Nephron progenitor cell (in vitro differentiated cells): ENCODE measurements around the gene ARHGEF1.
"Not testable (repeated sequence)": the region's sequence is repeated elsewhere in the genome, so short reads cannot be mapped to it uniquely, and the experiment has no call there.

Experiments used
- DNase-seq: peaks from one replicate; pipeline ENCODE4 v3.0.0; 2021
- H3K27ac Mint-ChIP-seq: 2 replicates; pipeline ENCODE4 v1.8.0; 2021; ENCODE audit warnings: mild to moderate bottlenecking, moderate library complexity, mixed read lengths
- H3K27me3 Mint-ChIP-seq: 2 replicates; pipeline ENCODE4 v1.8.0; 2021; ENCODE audit warnings: mild to moderate bottlenecking, low read depth, mixed read lengths; ENCODE audit not compliant: poor library complexity
- H3K36me3 Mint-ChIP-seq: 2 replicates; pipeline ENCODE4 v1.8.0; 2021; ENCODE audit warnings: low read depth, mixed read lengths
- H3K4me1 Mint-ChIP-seq: 2 replicates; pipeline ENCODE4 v1.8.0; 2021; ENCODE audit warnings: mixed read lengths
- H3K4me3 Mint-ChIP-seq: 2 replicates; pipeline ENCODE4 v1.8.0; 2021; ENCODE audit warnings: mild to moderate bottlenecking, moderate library complexity, mixed read lengths
- H3K9me3 Mint-ChIP-seq: 2 replicates; pipeline ENCODE4 v1.8.0; 2021; ENCODE audit warnings: mild to moderate bottlenecking, moderate library complexity, mixed read lengths
- TF ChIP-seq, protein P1 (sequence below): fragments of 200-600 bp; sonication (generic); IDR thresholded peaks from 2 replicates; pipeline ENCODE4 v1.5.0; 2021; ENCODE audit warnings: antibody characterized with exemption

ARHGEF1 gene

DNA sequence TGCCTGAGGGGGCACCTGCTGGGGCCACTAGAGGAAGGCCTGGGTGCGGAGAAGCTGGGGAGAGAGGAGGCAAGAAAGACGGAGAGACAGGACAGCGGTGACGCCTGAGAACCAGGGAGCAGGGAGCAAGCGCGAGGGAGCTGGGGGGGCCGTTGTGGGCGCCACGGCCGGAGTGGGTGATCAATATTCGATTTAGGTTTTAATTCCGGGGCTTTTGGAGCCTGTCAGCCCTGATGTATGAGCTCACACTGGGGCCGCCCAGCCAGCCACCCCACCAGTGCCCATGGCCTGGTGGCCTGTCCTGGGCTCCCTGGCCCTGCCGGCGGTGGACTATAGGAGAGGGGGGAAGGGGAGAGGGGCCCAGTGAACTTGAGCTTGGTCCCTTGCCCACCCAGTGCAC lies 54.0 kb downstream of the ARHGEF1 start:
- DNase-seq: no peak
- H3K27me3 Mint-ChIP-seq: peaks cover 12% of the 10 kb centered on the region
- H3K9me3 Mint-ChIP-seq: no peaks in the 10 kb centered on the region
- TF ChIP-seq, protein P1, sequence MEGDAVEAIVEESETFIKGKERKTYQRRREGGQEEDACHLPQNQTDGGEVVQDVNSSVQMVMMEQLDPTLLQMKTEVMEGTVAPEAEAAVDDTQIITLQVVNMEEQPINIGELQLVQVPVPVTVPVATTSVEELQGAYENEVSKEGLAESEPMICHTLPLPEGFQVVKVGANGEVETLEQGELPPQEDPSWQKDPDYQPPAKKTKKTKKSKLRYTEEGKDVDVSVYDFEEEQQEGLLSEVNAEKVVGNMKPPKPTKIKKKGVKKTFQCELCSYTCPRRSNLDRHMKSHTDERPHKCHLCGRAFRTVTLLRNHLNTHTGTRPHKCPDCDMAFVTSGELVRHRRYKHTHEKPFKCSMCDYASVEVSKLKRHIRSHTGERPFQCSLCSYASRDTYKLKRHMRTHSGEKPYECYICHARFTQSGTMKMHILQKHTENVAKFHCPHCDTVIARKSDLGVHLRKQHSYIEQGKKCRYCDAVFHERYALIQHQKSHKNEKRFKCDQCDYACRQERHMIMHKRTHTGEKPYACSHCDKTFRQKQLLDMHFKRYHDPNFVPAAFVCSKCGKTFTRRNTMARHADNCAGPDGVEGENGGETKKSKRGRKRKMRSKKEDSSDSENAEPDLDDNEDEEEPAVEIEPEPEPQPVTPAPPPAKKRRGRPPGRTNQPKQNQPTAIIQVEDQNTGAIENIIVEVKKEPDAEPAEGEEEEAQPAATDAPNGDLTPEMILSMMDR: no peak
- H3K4me1 Mint-ChIP-seq: peaks cover 59% of the 10 kb centered on the region
- H3K4me3 Mint-ChIP-seq: peak overlapping the region; percentile 49
- peak overlapping the region; percentile 15 for H3K27ac Mint-ChIP-seq
- no peaks in the 10 kb centered on the region for H3K36me3 Mint-ChIP-seq

- peak overlapping the region; percentile 41 for H3K27ac Mint-ChIP-seq
- no peak for DNase-seq
- TF ChIP-seq, protein P1: peak; percentile 5
- H3K9me3 Mint-ChIP-seq: peaks cover 2% of the 10 kb centered on the region
- H3K4me3 Mint-ChIP-seq: peak overlapping the region; percentile 69
- H3K36me3 Mint-ChIP-seq: no peaks in the 10 kb centered on the region
- peaks cover 55% of the 10 kb centered on the region for H3K4me1 Mint-ChIP-seq
- H3K27me3 Mint-ChIP-seq: peaks cover 19% of the 10 kb centered on the region
These were observed 54.8 kb downstream of the ARHGEF1 start for GRCh38 chr19:41937525-41938468.

GRCh38 chr19:41939209-41939608 lies 56.2 kb downstream of the ARHGEF1 start:
- Mint-ChIP-seq H3K4me1 (peaks cover 42% of the 10 kb centered on the region), H3K27me3 (peaks cover 29% of the 10 kb centered on the region)
- not testable (repeated sequence) for H3K27ac Mint-ChIP-seq, H3K36me3 Mint-ChIP-seq, H3K4me3 Mint-ChIP-seq, DNase-seq, H3K9me3 Mint-ChIP-seq

- Mint-ChIP-seq H3K27ac (no peak overlapping the region), H3K4me1 (peaks cover 37% of the 10 kb centered on the region), H3K27me3 (peaks cover 35% of the 10 kb centered on the region), H3K9me3 (peaks cover 3% of the 10 kb centered on the region), H3K36me3 (no peaks in the 10 kb centered on the region), H3K4me3 (peak overlapping the region; percentile 86)
- TF ChIP-seq, protein P1: no peak
- peak; percentile 82 for DNase-seq
These were observed 57.1 kb downstream of the ARHGEF1 start for GRCh38 chr19:41939861-41940730.

- TF ChIP-seq, protein P1: no peak
- Mint-ChIP-seq H3K4me3 (peak overlapping the region; percentile 86), H3K4me1 (peaks cover 35% of the 10 kb centered on the region), H3K9me3 (peaks cover 3% of the 10 kb centered on the region), H3K27me3 (peaks cover 39% of the 10 kb centered on the region), H3K36me3 (no peaks in the 10 kb centered on the region), H3K27ac (no peak overlapping the region)
- DNase-seq: peak; percentile 69
These were observed 57.9 kb downstream of the ARHGEF1 start for GRCh38 chr19:41940731-41941409.
